Endothelial cell of umbilical vein (primary cell): ENCODE measurements around the gene C2orf76. TPM values are rescaled to one million over a fixed set of nuclear protein-coding genes. Genes with fewer than 3 reads are reported as not detected.

Experiments used
- BruUV-seq: library from RNA; stranded (reverse); fragments of 400-500 nt; replicated peaks from 2 replicates; lab custom pipeline; 2021; lab: Mats Ljungman, UMichigan
- CTCF ChIA-PET: fragments of 300-600, 350-600 bp; sonication (Branson Sonifier 250); formaldehyde crosslinking; loops from one replicate; lab custom pipeline; 2021; ENCODE audit warnings: antibody characterized with exemption, inconsistent platforms; lab: Charles Lee
- POLR2A ChIA-PET: fragments of 300-600, 350-600 bp; sonication (Branson Sonifier 250); formaldehyde crosslinking; loops from one replicate; lab custom pipeline; 2021; ENCODE audit warnings: antibody characterized with exemption, inconsistent platforms; lab: Charles Lee
- DNase-seq: peaks from one replicate; pipeline ENCODE4 v3.0.0-alpha.2; 2011; ENCODE audit warnings: low read depth, low spot score
- FAIRE-seq: peaks from 2 replicates; lab custom pipeline; 2011; peaks lifted over from hg19 to GRCh38; lab: Jason Lieb, UNC
- H2AFZ ChIP-seq: 2 replicates; pipeline ENCODE4 v1.6.0; 2012; ENCODE audit warnings: low read depth, low read length, control low read depth, inconsistent platforms
- H3K27ac ChIP-seq: 2 replicates; pipeline ENCODE4 v1.5.1; 2011; ENCODE audit warnings: low read depth, mild to moderate bottlenecking, control low read depth, low read length, moderate library complexity; ENCODE audit not compliant: insufficient read depth
- H3K27me3 ChIP-seq, 2 experiments: 2 replicates each; pipeline versions ENCODE4 v1.6.0 to v1.6.1; 2011; ENCODE audit warnings: low read length in 2 of 2, mixed read lengths in 1 of 2; ENCODE audit not compliant: control insufficient read depth in 2 of 2, insufficient read depth in 2 of 2
- H3K36me3 ChIP-seq, 2 experiments: 2 replicates in 1 of 2; 3 replicates in 1 of 2; pipeline ENCODE4 v1.5.1; 2011; ENCODE audit warnings: low read length in 2 of 2, mild to moderate bottlenecking in 1 of 2, moderate library complexity in 1 of 2; ENCODE audit not compliant: control insufficient read depth in 2 of 2, insufficient read depth in 2 of 2; ENCODE audit errors: extremely low read depth in 1 of 2
- H3K4me1 ChIP-seq: 3 replicates; pipeline ENCODE4 v1.5.1; 2011; ENCODE audit warnings: mild to moderate bottlenecking, low read length; ENCODE audit not compliant: control insufficient read depth, insufficient read depth; ENCODE audit errors: extremely low read depth
- H3K4me2 ChIP-seq: 2 replicates; pipeline ENCODE4 v1.6.1; 2011; ENCODE audit warnings: low read length, control low read depth, mixed read lengths; ENCODE audit not compliant: insufficient read depth
- H3K4me3 ChIP-seq, 3 experiments: fragments of 200-600 bp in 1 of 3; sonication (generic), shearing (Covaris generic) in 1 of 3; replicated peaks in 1 of 3; 2 replicates each; pipeline ENCODE4 v1.5.1; 2011 to 2016; ENCODE audit warnings: control low read depth in 3 of 3, low read length in 3 of 3, mild to moderate bottlenecking in 2 of 3, inconsistent platforms in 1 of 3, low read depth in 1 of 3, moderate library complexity in 1 of 3; ENCODE audit not compliant: insufficient read depth in 1 of 3
- H3K79me2 ChIP-seq: 2 replicates; pipeline ENCODE4 v1.6.0; 2012; ENCODE audit warnings: low read length, inconsistent platforms; ENCODE audit not compliant: control insufficient read depth, insufficient read depth
- H3K9ac ChIP-seq: replicated peaks from 2 replicates; pipeline ENCODE3; 2011; ENCODE audit warnings: low read length, control low read depth; ENCODE audit not compliant: insufficient read depth; ENCODE audit errors: extremely low read depth
- H3K9me1 ChIP-seq: replicated peaks from 3 replicates; pipeline ENCODE4 v1.6.0; 2011; ENCODE audit warnings: mild to moderate bottlenecking, low read length; ENCODE audit not compliant: control insufficient read depth, insufficient read depth; ENCODE audit errors: extremely low read depth
- H3K9me3 ChIP-seq: replicated peaks from 2 replicates; pipeline ENCODE4 v1.5.1; 2012; ENCODE audit warnings: low read length, inconsistent platforms; ENCODE audit not compliant: control insufficient read depth, insufficient read depth
- H4K20me1 ChIP-seq: replicated peaks from 2 replicates; pipeline ENCODE3; 2011; ENCODE audit warnings: mild to moderate bottlenecking, low read length; ENCODE audit not compliant: control insufficient read depth, insufficient read depth; ENCODE audit errors: extremely low read depth
- CTCF ChIP-seq, 2 donors: IDR thresholded peaks; 1 replicate in 1 of 2; 2 replicates in 1 of 2; pipeline ENCODE4 v1.5.1; 2011; ENCODE audit warnings: low read length in 2 of 2, mild to moderate bottlenecking in 2 of 2, moderate library complexity in 2 of 2, control low read depth in 1 of 2, inconsistent platforms in 1 of 2, low read depth in 1 of 2; ENCODE audit not compliant: insufficient read depth in 1 of 2; ENCODE audit errors: extremely low read depth in 1 of 2
- EZH2 ChIP-seq: IDR thresholded peaks from 2 replicates; pipeline ENCODE4 v1.6.1; 2012; ENCODE audit warnings: borderline replicate concordance, low read depth, mild to moderate bottlenecking, moderate library complexity, low read length, inconsistent platforms; ENCODE audit not compliant: severe bottlenecking
- FOS ChIP-seq: IDR thresholded peaks from 2 replicates; pipeline ENCODE4 v1.6.1; 2011; ENCODE audit warnings: mild to moderate bottlenecking, low read length, moderate library complexity, borderline replicate concordance; ENCODE audit not compliant: insufficient read depth
- GATA2 ChIP-seq: IDR thresholded peaks from 2 replicates; pipeline ENCODE4 v1.7.0; 2011; ENCODE audit warnings: low read depth, mild to moderate bottlenecking, moderate library complexity, mixed read lengths, low read length; ENCODE audit not compliant: insufficient read length, insufficient read depth
- JUN ChIP-seq: IDR thresholded peaks from 2 replicates; pipeline ENCODE4 v1.6.1; 2011; ENCODE audit warnings: borderline replicate concordance, low read depth; ENCODE audit not compliant: insufficient read length, insufficient read depth
- MAX ChIP-seq: IDR thresholded peaks from 2 replicates; pipeline ENCODE4 v1.6.1; 2011; ENCODE audit not compliant: insufficient read depth, insufficient read length
- MYC ChIP-seq: IDR thresholded peaks from one replicate; pipeline ENCODE4 v1.6.1; 2011; ENCODE audit warnings: mild to moderate bottlenecking, low read depth, low read length
- POLR2A ChIP-seq: IDR thresholded peaks from 2 replicates; pipeline ENCODE4 v1.6.1; 2012; ENCODE audit warnings: low read depth, mild to moderate bottlenecking, control low read depth, low read length
- POLR2AphosphoS5 ChIP-seq: IDR thresholded peaks from 2 replicates; pipeline ENCODE4 v1.6.1; 2012; ENCODE audit warnings: low read depth, mild to moderate bottlenecking, control low read depth, low read length, moderate library complexity; ENCODE audit not compliant: insufficient read depth
- dilution Hi-C: fragments of 300-500 bp; cut with MboI; formaldehyde crosslinking; loops from one replicate; pipeline ENCODE4 v1.15.0; 2019; ENCODE audit warnings: low sequenced_read_pairs; ENCODE audit not compliant: extremely low pct_ligation_motif_present
- intact Hi-C: fragments of 100-400 bp; cut with micrococcal nuclease; formaldehyde crosslinking; loops from one replicate; pipeline ENCODE4 v1.10.0; 2022
- polyA plus RNA-seq, 4 experiments: library from polyadenylated mRNA; depleted of rRNA in 3 of 4; stranded (reverse) in 3 of 4; unstranded in 1 of 4; fragments of >200 nt; gene quantifications; 2 replicates each; pipeline versions ENCODE4 v1.2.1 to v1.2.3, GENCODE V29; 2011 to 2012; ENCODE audit warnings: missing spikeins in 1 of 4
- total RNA-seq: library from RNA; stranded (reverse); gene quantifications from 2 replicates; pipeline ENCODE4 v1.2.3, GENCODE V29; 2021

C2orf76 gene
- total and polyA plus RNA-seq, 2 donors (not counting 3 experiments of a cell fraction or from before 2014, with no cell fraction given), result 7.4 to 12.1 TPM

- ChIA-PET POLR2A (no interaction called here), CTCF (interaction anchor here (1.1 to 4.6 kb wide), 7 partner anchors 10 to 382 kb away, joined by 4 to 42 read pairs (median 9); no protein-coding TSS in a partner anchor)
- intact Hi-C loops, result loop anchor here (2.0 to 10.0 kb wide), 2 partner anchors 249 to 383 kb away; no protein-coding TSS in a partner anchor
- no peaks in the 10 kb centered on the region for H3K36me3 ChIP-seq
- H3K9ac ChIP-seq, result no peak overlapping the region
- FAIRE-seq (no peak), DNase-seq (no peak)
- no peak overlapping the region for H3K4me2 ChIP-seq
- H4K20me1 ChIP-seq, result no peaks in the 10 kb centered on the region
- no peaks in the 10 kb centered on the region for H3K79me2 ChIP-seq
- no peaks in the 10 kb centered on the region for H3K27me3 ChIP-seq
- no TSS peak for BruUV-seq
- H3K27ac ChIP-seq, result no peak overlapping the region
- no peak overlapping the region for H3K4me3 ChIP-seq
- no peaks in the 10 kb centered on the region for H3K9me3 ChIP-seq
- H3K9me1 ChIP-seq, result no peaks in the 10 kb centered on the region
- no peaks in the 10 kb centered on the region for H3K4me1 ChIP-seq
- H2AFZ ChIP-seq, result no peak overlapping the region
- no peak for TF ChIP-seq EZH2
- TF ChIP-seq CTCF (IDR thresholded peaks at IDR 0.05; ENCODE audit: extremely low read depth in 1 of 2, insufficient read depth in 1 of 2, low read depth in 1 of 2, low read length in 2 of 2), result no peak
- no peak for TF ChIP-seq MYC
- no peak for TF ChIP-seq FOS
- no peak for TF ChIP-seq POLR2AphosphoS5
- no peak for TF ChIP-seq JUN
- no peak for TF ChIP-seq POLR2A
- TF ChIP-seq GATA2, result no peak
- TF ChIP-seq MAX, result no peak
- dilution Hi-C loops, result no loop called here
Observed at GRCh38 chr2:119263656-119264055, 103.0 kb downstream of the C2orf76 start.
